ENCODE measurements around the gene ARSH. TPM values are rescaled to one million over a fixed set of nuclear protein-coding genes. Genes with fewer than 3 reads are reported as not detected.
A peak's percentile ranks its signal among the peaks of the same experiment; 100 is the strongest.
"Not testable (repeated sequence)": the region's sequence is repeated elsewhere in the genome, so short reads cannot be mapped to it uniquely, and the experiment has no call there.

Gene ARSH
- total RNA-seq, 4 donors from 2014 or later: 0.99 TPM; not detected in 3

DNA sequence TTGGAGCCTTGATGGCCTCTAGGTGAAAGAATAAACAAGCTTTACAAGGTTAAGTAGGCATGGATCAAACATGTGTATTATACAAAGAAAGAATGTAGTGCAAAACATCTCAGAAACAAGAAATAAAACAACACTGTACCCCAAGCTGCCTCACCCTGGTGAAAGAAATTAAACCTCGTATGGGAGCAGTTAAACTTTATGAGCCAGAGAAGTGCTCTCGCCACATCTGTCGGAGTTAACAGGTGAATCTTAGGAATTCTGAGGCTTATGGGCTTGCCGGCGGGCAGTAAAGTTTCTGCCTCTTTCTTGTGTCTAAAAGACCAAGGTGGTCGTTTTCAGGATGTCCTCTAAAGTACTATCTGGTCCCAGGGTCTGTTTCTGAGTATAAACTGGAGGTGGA is 34.0 kb upstream of the ARSH start:
- Histone ChIP-seq H3K4me1 (no peaks in the 10 kb centered on the region), H3K36me3 (no peaks in the 10 kb centered on the region), H3K9me3 (no peaks in the 10 kb centered on the region), H3K27ac (no peak overlapping the region), H3K4me3 (no peak overlapping the region), H3K27me3 (no peaks in the 10 kb centered on the region)
- peak in 1 of 2 donors; percentile 3 for DNase-seq (ENCODE audit: low spot score in 2 of 2)
- no peak for TF ChIP-seq POLR2A (IDR thresholded peaks at IDR 0.05)
- no peak for TF ChIP-seq POLR2AphosphoS5 (IDR thresholded peaks at IDR 0.05)
- TF ChIP-seq, protein P1, sequence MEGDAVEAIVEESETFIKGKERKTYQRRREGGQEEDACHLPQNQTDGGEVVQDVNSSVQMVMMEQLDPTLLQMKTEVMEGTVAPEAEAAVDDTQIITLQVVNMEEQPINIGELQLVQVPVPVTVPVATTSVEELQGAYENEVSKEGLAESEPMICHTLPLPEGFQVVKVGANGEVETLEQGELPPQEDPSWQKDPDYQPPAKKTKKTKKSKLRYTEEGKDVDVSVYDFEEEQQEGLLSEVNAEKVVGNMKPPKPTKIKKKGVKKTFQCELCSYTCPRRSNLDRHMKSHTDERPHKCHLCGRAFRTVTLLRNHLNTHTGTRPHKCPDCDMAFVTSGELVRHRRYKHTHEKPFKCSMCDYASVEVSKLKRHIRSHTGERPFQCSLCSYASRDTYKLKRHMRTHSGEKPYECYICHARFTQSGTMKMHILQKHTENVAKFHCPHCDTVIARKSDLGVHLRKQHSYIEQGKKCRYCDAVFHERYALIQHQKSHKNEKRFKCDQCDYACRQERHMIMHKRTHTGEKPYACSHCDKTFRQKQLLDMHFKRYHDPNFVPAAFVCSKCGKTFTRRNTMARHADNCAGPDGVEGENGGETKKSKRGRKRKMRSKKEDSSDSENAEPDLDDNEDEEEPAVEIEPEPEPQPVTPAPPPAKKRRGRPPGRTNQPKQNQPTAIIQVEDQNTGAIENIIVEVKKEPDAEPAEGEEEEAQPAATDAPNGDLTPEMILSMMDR (IDR thresholded peaks at IDR 0.05): no peak
- TF ChIP-seq EP300 (IDR thresholded peaks at IDR 0.05): no peak
- WGBS: 72% methylated on average over 6 of the region's 6 CpGs

DNA sequence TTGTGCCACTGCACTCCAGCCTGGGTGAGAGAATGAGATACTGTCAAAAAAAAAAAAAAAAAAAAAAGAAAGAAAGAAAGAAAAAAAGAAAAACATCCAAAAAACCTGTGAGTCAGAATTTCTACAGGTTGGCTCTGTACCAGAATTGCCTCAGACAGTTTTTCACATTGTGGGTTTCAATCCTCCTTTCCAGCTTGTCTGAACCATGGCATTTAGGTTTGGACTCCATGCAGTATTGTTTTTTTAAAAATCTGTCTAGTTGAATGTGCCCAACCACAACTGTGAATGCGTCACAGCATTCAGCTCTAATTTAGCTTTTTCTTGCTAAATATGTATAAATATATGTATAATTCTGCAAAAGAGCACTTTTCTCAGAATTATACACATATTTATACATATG is 31.4 kb upstream of the ARSH start:
- no peak overlapping the region for H3K27ac ChIP-seq
- H3K4me3 ChIP-seq: no peak overlapping the region
- H3K27me3 ChIP-seq: no peaks in the 10 kb centered on the region
- TF ChIP-seq POLR2A (IDR thresholded peaks at IDR 0.05) (no peak), EP300 (IDR thresholded peaks at IDR 0.05) (no peak), POLR2AphosphoS5 (IDR thresholded peaks at IDR 0.05) (no peak)
- TF ChIP-seq, protein P1 (IDR thresholded peaks at IDR 0.05): no peak
- DNase-seq (ENCODE audit: low spot score in 2 of 2): no peak
- no peaks in the 10 kb centered on the region for H3K36me3 ChIP-seq
- no peaks in the 10 kb centered on the region for H3K4me1 ChIP-seq
- H3K9me3 ChIP-seq: no peaks in the 10 kb centered on the region
- 56% methylated on average over 1 of the region's 1 CpG for WGBS

DNA sequence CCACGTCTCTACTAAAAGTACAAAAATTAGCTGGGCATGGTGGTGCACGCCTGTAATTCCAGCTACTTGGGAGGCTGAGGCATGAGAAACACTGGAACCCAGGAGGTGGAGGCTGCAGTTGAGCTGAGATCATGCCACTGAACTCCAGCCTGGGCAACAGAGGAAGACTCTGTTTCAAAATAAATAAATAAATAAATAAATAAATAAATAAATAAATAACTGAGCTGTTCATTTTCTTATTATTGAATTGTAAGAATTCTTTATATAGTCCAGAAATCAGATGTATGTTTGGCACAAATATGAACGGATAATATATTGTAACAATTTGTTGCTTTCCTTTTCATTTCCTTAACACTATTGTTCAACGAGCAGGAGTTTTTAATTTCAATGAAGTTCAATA is 27.7 kb upstream of the ARSH start:
- not testable (repeated sequence) for H3K4me3 ChIP-seq; H3K27me3 ChIP-seq; H3K4me1 ChIP-seq; H3K27ac ChIP-seq; H3K9me3 ChIP-seq; DNase-seq (ENCODE audit: low spot score in 2 of 2); H3K36me3 ChIP-seq
- 87% methylated on average over 4 of the region's 4 CpGs for WGBS

DNA sequence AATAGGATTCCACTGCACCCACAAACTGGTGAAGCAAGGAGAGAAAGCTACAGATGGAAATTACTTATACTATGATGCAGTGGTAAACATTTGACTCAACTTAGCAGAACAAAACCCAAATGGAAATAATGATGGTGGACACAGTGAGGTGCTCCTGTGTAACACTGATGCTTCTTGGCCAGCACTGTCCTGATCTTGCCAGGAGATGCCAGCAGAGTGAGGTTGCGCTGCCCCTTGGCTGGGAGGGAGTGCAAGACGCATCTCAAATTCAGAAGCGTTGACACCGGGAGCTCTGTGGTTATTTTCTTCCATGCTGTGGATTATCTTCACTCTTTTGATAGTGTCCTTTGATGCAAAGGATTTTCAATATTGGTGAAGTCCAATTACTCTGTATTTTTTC is 22.0 kb upstream of the ARSH start:
- Histone ChIP-seq H3K27me3 (no peaks in the 10 kb centered on the region), H3K4me1 (no peaks in the 10 kb centered on the region), H3K4me3 (no peak overlapping the region), H3K27ac (no peak overlapping the region), H3K9me3 (no peaks in the 10 kb centered on the region), H3K36me3 (no peaks in the 10 kb centered on the region)
- DNase-seq (ENCODE audit: low spot score in 2 of 2): no peak
- WGBS: 67% methylated on average over 4 of the region's 4 CpGs
- TF ChIP-seq EP300 (IDR thresholded peaks at IDR 0.05): no peak
- no peak for TF ChIP-seq POLR2A (IDR thresholded peaks at IDR 0.05)
- TF ChIP-seq, protein P1 (IDR thresholded peaks at IDR 0.05): no peak
- TF ChIP-seq POLR2AphosphoS5 (IDR thresholded peaks at IDR 0.05): no peak

DNA sequence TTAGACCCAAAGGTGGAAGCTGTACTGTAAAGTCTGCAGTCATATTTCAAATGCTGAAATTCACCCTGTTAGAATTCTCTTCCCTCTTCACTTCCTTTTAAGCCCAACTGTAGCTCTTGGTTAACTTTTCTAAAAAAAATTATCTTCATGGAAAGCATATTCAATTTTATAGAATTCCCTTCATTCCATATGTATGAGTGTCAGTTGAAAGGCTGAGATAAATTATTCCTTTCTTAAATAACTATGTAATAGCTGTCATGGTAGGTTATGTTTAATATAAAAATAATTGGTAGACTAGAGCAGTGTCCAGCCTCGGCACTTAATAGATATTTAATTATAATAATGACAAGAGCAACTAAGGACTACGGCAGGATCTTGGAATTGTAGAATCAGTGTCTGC is 16.8 kb upstream of the ARSH start:
- no peak for DNase-seq (ENCODE audit: low spot score in 2 of 2)
- no peak for TF ChIP-seq POLR2A (IDR thresholded peaks at IDR 0.05)
- TF ChIP-seq, protein P1 (IDR thresholded peaks at IDR 0.05): no peak
- no peak for TF ChIP-seq POLR2AphosphoS5 (IDR thresholded peaks at IDR 0.05)
- no peak for TF ChIP-seq EP300 (IDR thresholded peaks at IDR 0.05)
- Histone ChIP-seq H3K36me3 (no peaks in the 10 kb centered on the region), H3K27ac (no peak overlapping the region), H3K4me3 (no peak overlapping the region), H3K9me3 (no peaks in the 10 kb centered on the region), H3K27me3 (no peaks in the 10 kb centered on the region), H3K4me1 (no peaks in the 10 kb centered on the region)
- 72% methylated on average over 2 of the region's 2 CpGs for WGBS

DNA sequence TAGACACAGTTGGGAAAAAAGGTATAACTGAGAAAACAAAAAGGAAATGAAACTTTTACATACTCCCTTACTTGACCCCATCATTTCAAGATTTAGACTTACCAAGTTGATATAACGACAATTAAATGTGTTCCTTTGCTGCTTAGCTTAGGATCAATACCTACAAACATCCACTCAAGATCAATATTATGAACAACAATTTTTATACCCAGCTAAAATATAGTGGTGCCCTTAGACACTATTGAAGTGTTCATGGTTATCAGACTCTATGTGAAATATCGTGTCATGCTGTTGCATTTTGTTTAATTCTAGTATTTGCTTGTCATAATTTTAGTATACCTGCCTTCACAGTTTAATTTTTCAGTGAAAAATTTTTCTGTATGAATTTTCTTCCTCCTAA is 4.2 kb downstream of the ARSH start:
- H3K4me3 ChIP-seq: no peak overlapping the region
- TF ChIP-seq POLR2AphosphoS5 (IDR thresholded peaks at IDR 0.05): no peak
- TF ChIP-seq EP300 (IDR thresholded peaks at IDR 0.05): no peak
- no peak for TF ChIP-seq POLR2A (IDR thresholded peaks at IDR 0.05)
- TF ChIP-seq, protein P1 (IDR thresholded peaks at IDR 0.05): no peak
- no peaks in the 10 kb centered on the region for H3K27me3 ChIP-seq
- DNase-seq (ENCODE audit: low spot score in 2 of 2): no peak
- H3K9me3 ChIP-seq: no peaks in the 10 kb centered on the region
- 89% methylated on average over 2 of the region's 2 CpGs for WGBS
- H3K36me3 ChIP-seq: no peaks in the 10 kb centered on the region
- H3K27ac ChIP-seq: no peak overlapping the region
- no peaks in the 10 kb centered on the region for H3K4me1 ChIP-seq

Data from suprapubic skin (tissue), 4 donors.